ENCODE data around the gene PTHLH.

PTHLH gene

GRCh38 chr12:27987331-27987730 is 14.8 kb upstream of the PTHLH start:
- H3K4me3 Mint-ChIP-seq, result no peak overlapping the region

GRCh38 chr12:27984275-27984674 is 11.7 kb upstream of the PTHLH start:
- ATAC-seq (no peak), DNase-seq (no peak)
- Mint-ChIP-seq H3K27ac (no peak overlapping the region), H3K4me1 (no peaks in the 10 kb centered on the region), H3K36me3 (ENCODE audit: low read depth) (no peaks in the 10 kb centered on the region), H3K4me3 (no peak overlapping the region), H3K9me3 (no peaks in the 10 kb centered on the region), H3K27me3 (peaks cover 29% of the 10 kb centered on the region)

More at GRCh38 chr12:27987331-27987730, 14.8 kb upstream of the PTHLH start:
- H3K9me3 Mint-ChIP-seq, result no peaks in the 10 kb centered on the region
- no peaks in the 10 kb centered on the region for H3K4me1 Mint-ChIP-seq
- H3K27me3 Mint-ChIP-seq, result peaks cover 13% of the 10 kb centered on the region
- no peaks in the 10 kb centered on the region for H3K36me3 Mint-ChIP-seq (ENCODE audit: low read depth)
- no peak for DNase-seq
- no peak overlapping the region for H3K27ac Mint-ChIP-seq
- no peak for ATAC-seq

GRCh38 chr12:27982951-27983350 is 10.4 kb upstream of the PTHLH start:
- Mint-ChIP-seq H3K36me3 (ENCODE audit: low read depth) (no peaks in the 10 kb centered on the region), H3K27me3 (peaks cover 34% of the 10 kb centered on the region), H3K27ac (no peak overlapping the region), H3K4me1 (no peaks in the 10 kb centered on the region), H3K4me3 (no peak overlapping the region), H3K9me3 (no peaks in the 10 kb centered on the region)
- DNase-seq, result no peak
- ATAC-seq, result no peak

GRCh38 chr12:27982385-27982784 is 9.9 kb upstream of the PTHLH start:
- ATAC-seq (no peak), DNase-seq (no peak)
- Mint-ChIP-seq H3K27me3 (peaks cover 38% of the 10 kb centered on the region), H3K9me3 (no peaks in the 10 kb centered on the region), H3K4me3 (no peak overlapping the region), H3K27ac (no peak overlapping the region), H3K36me3 (ENCODE audit: low read depth) (no peaks in the 10 kb centered on the region), H3K4me1 (no peaks in the 10 kb centered on the region)

- H3K36me3 Mint-ChIP-seq (ENCODE audit: low read depth), result no peaks in the 10 kb centered on the region
- H3K4me3 Mint-ChIP-seq, result no peak overlapping the region
- peaks cover 42% of the 10 kb centered on the region for H3K27me3 Mint-ChIP-seq
- no peaks in the 10 kb centered on the region for H3K9me3 Mint-ChIP-seq
- no peak for DNase-seq
- ATAC-seq, result no peak
- no peaks in the 10 kb centered on the region for H3K4me1 Mint-ChIP-seq
- no peak overlapping the region for H3K27ac Mint-ChIP-seq
Measured at GRCh38 chr12:27981874-27982273, 9.3 kb upstream of the PTHLH start.

- Mint-ChIP-seq H3K4me3 (no peak overlapping the region), H3K27ac (no peak overlapping the region), H3K9me3 (no peaks in the 10 kb centered on the region), H3K4me1 (peaks cover 4% of the 10 kb centered on the region), H3K27me3 (peaks cover 62% of the 10 kb centered on the region), H3K36me3 (ENCODE audit: low read depth) (no peaks in the 10 kb centered on the region)
- ATAC-seq (no peak), DNase-seq (no peak)
Measured at GRCh38 chr12:27979145-27979544, 6.6 kb upstream of the PTHLH start.

GRCh38 chr12:27975222-27976136 is 2.9 kb upstream of the PTHLH start:
- no peak overlapping the region for H3K27ac Mint-ChIP-seq
- H3K4me3 Mint-ChIP-seq, result peak overlapping the region; percentile 61
- peaks cover 11% of the 10 kb centered on the region for H3K4me1 Mint-ChIP-seq
- peak; percentile 15 for DNase-seq
- peaks cover 90% of the 10 kb centered on the region for H3K27me3 Mint-ChIP-seq
- no peaks in the 10 kb centered on the region for H3K9me3 Mint-ChIP-seq
- H3K36me3 Mint-ChIP-seq (ENCODE audit: low read depth), result no peaks in the 10 kb centered on the region
- ATAC-seq, result peak; percentile 52

GRCh38 chr12:27974735-27975221 is 2.2 kb upstream of the PTHLH start:
- Mint-ChIP-seq H3K4me1 (peaks cover 14% of the 10 kb centered on the region), H3K36me3 (ENCODE audit: low read depth) (no peaks in the 10 kb centered on the region), H3K4me3 (peak overlapping the region; percentile 61), H3K27ac (no peak overlapping the region), H3K27me3 (peaks cover 88% of the 10 kb centered on the region), H3K9me3 (no peaks in the 10 kb centered on the region)
- DNase-seq (no peak), ATAC-seq (no peak)

- H3K9me3 Mint-ChIP-seq, result no peaks in the 10 kb centered on the region
- DNase-seq, result no peak
- peaks cover 88% of the 10 kb centered on the region for H3K27me3 Mint-ChIP-seq
- no peak for ATAC-seq
- no peak overlapping the region for H3K4me3 Mint-ChIP-seq
- H3K27ac Mint-ChIP-seq, result no peak overlapping the region
- no peaks in the 10 kb centered on the region for H3K36me3 Mint-ChIP-seq (ENCODE audit: low read depth)
- peaks cover 24% of the 10 kb centered on the region for H3K4me1 Mint-ChIP-seq
Measured at GRCh38 chr12:27973487-27973890, 956 bp upstream of the PTHLH start.

GRCh38 chr12:27971606-27972005 is 927 bp downstream of the PTHLH start:
- Mint-ChIP-seq H3K4me1 (peaks cover 26% of the 10 kb centered on the region), H3K4me3 (peak overlapping the region; percentile 15), H3K27me3 (peaks cover 91% of the 10 kb centered on the region), H3K27ac (no peak overlapping the region), H3K36me3 (ENCODE audit: low read depth) (no peaks in the 10 kb centered on the region), H3K9me3 (no peaks in the 10 kb centered on the region)
- DNase-seq (no peak), ATAC-seq (no peak)

- H3K27me3 Mint-ChIP-seq, result peaks cover 90% of the 10 kb centered on the region
- H3K9me3 Mint-ChIP-seq, result no peaks in the 10 kb centered on the region
- ATAC-seq (no peak), DNase-seq (no peak)
- H3K4me1 Mint-ChIP-seq, result peaks cover 26% of the 10 kb centered on the region
- no peaks in the 10 kb centered on the region for H3K36me3 Mint-ChIP-seq (ENCODE audit: low read depth)
- H3K27ac Mint-ChIP-seq, result no peak overlapping the region
- peak overlapping the region; percentile 51 for H3K4me3 Mint-ChIP-seq
Measured at GRCh38 chr12:27971121-27971489, 1.4 kb downstream of the PTHLH start.

GRCh38 chr12:27970401-27971120 is 2.0 kb downstream of the PTHLH start:
- Mint-ChIP-seq H3K9me3 (no peaks in the 10 kb centered on the region), H3K27me3 (peaks cover 89% of the 10 kb centered on the region), H3K36me3 (ENCODE audit: low read depth) (no peaks in the 10 kb centered on the region), H3K27ac (no peak overlapping the region), H3K4me1 (peaks cover 25% of the 10 kb centered on the region), H3K4me3 (peak overlapping the region; percentile 51)
- DNase-seq (peak; percentile 21), ATAC-seq (peak; percentile 34)

GRCh38 chr12:27969624-27970400 is 2.7 kb downstream of the PTHLH start:
- ATAC-seq (peak; percentile 77), DNase-seq (peak; percentile 59)
- peak overlapping the region; percentile 79 for H3K4me3 Mint-ChIP-seq
- no peaks in the 10 kb centered on the region for H3K36me3 Mint-ChIP-seq (ENCODE audit: low read depth)
- H3K9me3 Mint-ChIP-seq, result no peaks in the 10 kb centered on the region
- H3K4me1 Mint-ChIP-seq, result peaks cover 23% of the 10 kb centered on the region
- H3K27ac Mint-ChIP-seq, result peak overlapping the region; percentile 39
- H3K27me3 Mint-ChIP-seq, result peaks cover 90% of the 10 kb centered on the region

GRCh38 chr12:27968972-27969623 is 3.4 kb downstream of the PTHLH start:
- peaks cover 91% of the 10 kb centered on the region for H3K27me3 Mint-ChIP-seq
- no peaks in the 10 kb centered on the region for H3K9me3 Mint-ChIP-seq
- H3K4me3 Mint-ChIP-seq, result peak overlapping the region; percentile 79
- no peaks in the 10 kb centered on the region for H3K36me3 Mint-ChIP-seq (ENCODE audit: low read depth)
- ATAC-seq, result no peak
- peak; percentile 8 for DNase-seq
- peaks cover 23% of the 10 kb centered on the region for H3K4me1 Mint-ChIP-seq
- H3K27ac Mint-ChIP-seq, result no peak overlapping the region
